GM18909 (cell line): ENCODE measurements around the gene TFAP2A.

Experiments used
- ATAC-seq: cut with Tn5 transposase; IDR thresholded peaks from one replicate; pipeline ENCODE4 v1.9.1; 2021; ENCODE audit warnings: mild to moderate bottlenecking; ENCODE audit not compliant: unreplicated experiment, poor library complexity

Gene TFAP2A

GRCh38 chr6:10347561-10348327, 67.1 kb downstream of the TFAP2A start:
- no peak for ATAC-seq
